HG03521 (cell line): ENCODE data around the gene C1RL.

ENCODE experiments used
- ATAC-seq: cut with Tn5 transposase; IDR thresholded peaks from one replicate; pipeline ENCODE4 v1.9.1; 2021; ENCODE audit warnings: mild to moderate bottlenecking, moderate library complexity; ENCODE audit not compliant: unreplicated experiment

C1RL gene

DNA sequence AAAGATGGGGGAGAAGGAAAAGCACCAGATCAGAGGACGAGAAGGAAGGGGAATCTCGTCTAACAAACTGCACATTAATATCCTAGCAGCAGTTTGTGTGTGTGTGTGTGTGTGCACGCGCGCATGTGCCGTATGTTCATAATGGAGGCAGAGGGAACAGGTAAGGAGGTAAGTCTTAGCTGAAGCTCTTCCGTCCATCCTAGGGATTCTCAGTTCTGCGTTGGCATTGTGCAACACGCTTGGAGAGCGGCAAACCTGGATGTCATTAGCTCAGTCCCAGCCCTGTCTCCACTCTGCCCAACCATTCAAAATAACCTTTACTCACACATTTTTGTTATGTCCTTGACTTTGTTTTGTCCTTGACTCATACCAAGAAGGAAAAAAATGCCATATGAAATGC lies 15.1 kb downstream of the C1RL start:
- no peak for ATAC-seq

DNA sequence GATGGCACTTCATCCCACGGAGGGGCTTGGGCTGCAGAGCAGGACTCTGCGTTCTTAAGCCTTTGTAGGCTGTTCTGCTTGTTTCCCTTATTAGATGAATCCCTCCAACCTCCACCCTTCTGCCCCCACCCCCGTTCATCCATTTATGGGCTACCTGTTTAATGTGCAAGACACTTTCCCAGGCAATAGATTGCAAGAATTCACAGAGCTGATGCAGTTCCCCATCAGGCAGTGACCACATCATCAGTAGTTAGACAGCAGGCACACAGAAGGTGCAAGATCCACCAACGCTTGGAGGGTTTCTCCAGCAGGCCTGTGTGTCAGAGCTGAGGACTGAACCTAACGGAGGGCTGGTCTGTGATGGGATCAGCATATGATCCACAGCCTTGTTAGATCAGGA lies 15.5 kb downstream of the C1RL start:
- ATAC-seq, result no peak

DNA sequence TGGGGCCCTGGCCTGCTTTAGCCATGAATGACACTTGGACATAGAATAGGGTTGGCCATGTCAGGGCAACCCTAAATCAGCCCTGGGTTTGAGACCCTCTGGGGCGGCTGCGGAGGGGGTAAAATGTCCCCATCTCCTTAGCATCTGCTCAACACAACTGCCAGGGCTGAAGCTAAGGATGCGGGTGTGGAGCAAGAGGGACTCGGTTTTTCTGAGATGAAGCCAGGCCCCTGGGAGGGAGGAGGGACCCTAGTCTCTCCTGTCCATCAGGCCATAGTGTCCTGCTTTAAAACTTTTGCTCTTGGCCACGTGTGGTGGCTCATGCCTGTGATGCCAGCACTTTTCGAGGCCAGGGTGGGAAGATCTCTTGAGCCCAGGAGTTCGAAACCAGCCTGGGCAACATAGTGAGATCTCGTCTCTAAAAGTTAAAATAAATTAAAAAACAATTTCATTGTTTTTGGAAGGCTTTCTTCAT lies 16.0 kb downstream of the C1RL start:
- ATAC-seq, result no peak

DNA sequence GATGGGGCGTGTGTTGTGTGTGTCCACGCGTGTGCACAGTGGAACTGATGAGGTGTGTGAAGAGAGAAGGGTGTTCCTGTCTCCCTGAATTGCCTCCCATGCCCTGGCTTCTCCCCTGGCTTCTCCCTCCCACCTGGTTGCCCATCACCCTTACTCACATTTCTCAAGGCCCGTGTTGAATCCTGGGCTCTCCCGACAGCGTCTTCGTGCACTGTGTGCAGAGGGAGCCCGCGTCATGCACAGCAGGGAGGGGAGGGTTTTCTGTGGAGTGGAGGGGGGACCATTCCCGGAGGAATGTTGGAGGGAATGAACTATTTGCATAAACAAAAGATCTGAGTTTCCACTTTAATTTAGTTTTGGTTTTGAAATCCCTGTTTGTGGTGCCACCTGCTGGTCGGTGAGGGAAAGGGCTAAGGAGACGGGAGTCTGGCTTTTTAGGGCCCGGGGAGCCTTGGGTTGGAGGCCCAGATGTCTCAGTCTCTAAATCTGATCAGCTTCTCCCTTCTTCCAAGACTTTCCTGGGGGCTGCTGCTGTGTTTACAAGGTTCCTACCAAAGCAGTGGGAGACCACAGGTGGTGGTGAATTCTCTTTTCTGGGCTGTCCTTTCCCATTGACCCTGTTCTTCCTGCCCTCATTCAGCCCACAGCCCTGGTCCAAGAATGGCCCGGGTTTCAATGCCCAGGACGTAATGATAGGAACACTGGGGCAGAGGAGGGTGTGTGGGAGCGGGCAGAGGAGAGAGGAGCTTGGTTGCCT lies 16.6 kb downstream of the C1RL start, which contains the start of gene C1R:
Gene C1R (minus strand): TSS at position 217 of the 757 bp plus-strand sequence. CDS start 57 bp downstream, at position 160.
- no peak for ATAC-seq

DNA sequence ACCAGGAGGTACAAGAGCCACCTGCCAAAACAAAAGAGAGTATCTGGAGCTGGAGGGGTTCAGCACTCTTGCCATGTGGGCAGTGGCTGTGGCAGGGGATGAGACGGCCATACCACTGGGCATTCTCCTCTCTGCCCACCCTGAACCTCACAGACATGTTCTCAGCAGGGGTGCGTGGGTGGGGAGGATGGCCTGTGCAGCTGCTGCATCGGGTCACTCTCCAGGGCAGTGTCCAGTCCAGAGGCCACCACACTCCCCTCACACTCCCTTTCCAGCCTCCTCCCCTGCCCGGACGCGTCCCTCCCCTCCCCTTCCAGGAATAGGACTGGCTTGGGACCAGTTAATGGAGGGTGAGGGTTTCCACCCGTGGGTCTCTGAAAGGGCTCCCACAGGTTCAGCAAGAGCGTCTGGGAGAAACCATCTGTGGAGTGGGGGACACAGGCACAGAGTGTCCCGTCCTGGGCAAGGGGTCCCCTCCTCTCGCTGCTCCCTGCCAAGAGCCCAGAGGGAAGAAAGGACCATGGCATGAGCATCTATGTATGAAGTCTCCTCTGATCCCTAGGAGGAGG lies 17.3 kb downstream of the C1RL start:
- ATAC-seq, result no peak

DNA sequence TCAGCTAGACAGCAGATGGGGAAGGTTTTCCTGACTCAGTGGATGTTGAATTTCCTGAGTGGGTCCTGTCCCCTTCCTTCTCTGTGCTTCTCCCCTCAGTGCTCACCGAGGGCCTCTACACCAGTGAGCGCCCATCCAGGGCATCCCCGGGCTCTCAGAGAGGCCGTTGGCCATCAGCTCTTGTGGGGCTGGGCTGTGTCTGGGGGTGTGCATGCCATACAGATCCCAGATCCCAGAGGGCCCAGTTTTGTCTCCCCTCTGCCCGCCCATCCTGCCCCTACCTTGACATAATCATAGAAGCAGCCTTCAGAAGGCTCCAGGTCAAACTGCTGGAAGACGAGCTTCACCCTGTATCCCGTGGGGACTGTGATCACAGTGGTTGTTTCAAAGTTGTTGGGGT lies 17.8 kb downstream of the C1RL start:
- no peak for ATAC-seq

DNA sequence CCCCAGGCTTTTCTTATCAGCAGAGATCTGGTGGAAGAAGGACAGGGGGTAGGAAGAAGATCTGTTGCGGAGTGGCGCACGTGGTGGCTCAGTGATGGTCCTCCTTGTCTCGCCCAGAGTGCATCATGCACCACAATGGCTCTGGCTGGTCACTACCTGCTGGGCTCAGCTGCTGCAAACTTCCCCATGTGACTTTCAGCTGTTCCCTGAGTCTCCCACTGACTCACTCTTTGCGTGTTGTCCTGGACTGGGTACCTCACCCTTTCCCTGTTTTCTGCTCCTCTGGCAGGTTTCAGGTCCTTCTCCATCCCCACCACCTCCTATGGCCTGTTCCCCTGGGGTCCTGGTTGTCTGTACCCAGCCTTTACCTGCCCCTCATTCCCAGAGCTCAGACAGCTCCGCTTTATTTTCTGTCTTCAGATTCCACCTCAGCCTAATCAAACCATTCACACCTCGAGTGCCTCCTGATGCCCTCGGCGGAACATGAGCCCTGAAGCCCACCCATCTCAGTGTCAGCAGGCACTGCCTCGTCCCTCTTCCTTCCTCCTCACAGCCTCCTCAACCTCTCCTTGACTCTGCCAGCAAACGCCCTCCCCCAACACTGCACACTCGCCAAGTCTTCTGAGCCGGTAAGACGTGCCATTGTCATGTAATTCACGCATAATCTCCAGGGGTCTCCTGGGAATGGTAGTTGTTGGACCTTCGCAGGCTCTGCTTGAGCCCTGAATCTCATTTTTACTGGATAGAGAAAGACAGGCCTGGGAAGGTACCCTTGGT lies 18.6 kb downstream of the C1RL start:
- no peak for ATAC-seq

DNA sequence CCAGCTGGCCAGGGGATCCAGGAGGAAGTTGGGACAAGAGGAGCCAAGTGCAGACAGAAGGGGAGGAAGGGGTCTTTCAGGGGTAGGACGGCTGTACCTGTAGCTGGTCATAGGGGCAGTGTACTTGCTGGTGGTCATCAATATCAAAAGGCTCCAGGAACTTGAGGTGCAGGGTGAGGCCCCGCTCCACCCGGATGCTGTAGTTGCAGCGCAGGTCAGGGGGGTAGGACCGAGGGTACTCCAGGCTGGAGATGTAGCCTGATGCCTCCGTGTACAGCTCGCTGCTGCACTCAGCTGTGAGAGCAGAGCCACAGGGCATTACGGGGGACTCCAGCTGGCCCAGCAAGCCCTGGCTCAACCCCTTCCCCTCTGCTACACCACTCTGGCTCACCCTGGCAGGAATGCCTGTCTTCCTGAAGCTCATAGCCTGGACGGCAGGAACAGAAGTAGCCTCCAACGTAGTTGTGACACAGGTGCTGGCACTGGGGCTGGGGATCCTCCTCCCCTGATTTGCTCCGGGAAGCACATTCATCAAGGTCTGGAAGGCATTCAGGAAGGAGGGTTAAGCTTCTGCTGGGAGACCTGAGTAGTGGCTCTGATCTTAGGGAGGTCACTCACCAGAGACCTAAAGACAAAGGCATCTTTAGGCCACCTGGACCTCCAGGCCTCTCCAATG lies 19.7 kb downstream of the C1RL start:
- ATAC-seq, result no peak

DNA sequence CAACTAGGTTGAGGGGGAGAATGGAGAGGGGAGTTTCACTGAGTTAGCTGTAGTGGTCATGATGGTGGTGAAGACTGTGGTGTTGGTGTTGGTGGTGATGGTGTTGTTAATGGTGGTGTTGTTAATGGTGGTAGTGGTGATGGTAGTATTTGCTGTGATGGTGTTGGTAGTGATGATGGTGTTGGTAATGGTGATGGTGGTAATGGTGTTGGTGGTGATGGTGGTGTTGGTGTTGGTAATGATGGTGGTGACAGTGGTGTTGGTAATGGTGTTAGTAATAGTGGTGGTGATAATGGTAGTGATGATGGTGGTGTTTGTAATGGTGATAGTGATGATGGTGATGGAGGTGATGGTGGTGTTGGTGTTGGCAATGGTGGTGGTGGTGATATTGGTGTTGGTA lies 25.9 kb downstream of the C1RL start:
- ATAC-seq, result no peak

DNA sequence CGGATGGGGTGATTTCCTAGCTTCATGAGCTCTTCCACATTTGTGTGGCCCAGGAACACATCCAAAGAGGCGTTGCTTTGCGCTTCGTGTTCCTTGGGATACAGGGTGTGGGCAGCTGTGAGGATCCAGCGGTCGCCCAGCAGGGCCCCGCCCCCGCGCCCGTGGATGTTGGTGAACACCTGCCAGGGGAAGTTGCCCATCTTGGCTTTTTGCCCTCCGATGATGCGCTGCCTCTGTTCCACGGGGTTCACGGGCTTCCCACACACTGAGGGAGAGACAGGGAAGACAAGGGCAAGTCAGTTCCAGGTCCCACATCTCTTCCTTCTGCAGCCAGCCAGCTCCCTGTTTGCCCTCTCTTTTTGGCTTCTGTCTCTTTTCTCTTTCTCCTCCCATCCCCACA lies 28.0 kb downstream of the C1RL start:
- no peak for ATAC-seq

DNA sequence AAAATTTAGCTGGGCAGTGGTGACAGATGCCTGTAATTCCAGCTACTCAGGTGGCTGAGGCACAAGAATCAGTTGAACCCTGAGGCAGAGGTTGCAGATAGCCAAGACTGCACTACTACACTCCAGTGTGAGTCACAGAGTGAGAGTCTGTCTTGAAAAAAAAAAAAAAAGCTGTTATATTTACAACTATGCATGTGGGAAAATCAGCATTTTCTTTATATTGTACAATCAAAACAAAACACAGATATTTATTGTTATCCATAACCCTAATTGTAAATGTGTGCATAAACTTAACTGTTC lies 29.2 kb downstream of the C1RL start:
- no peak for ATAC-seq

DNA sequence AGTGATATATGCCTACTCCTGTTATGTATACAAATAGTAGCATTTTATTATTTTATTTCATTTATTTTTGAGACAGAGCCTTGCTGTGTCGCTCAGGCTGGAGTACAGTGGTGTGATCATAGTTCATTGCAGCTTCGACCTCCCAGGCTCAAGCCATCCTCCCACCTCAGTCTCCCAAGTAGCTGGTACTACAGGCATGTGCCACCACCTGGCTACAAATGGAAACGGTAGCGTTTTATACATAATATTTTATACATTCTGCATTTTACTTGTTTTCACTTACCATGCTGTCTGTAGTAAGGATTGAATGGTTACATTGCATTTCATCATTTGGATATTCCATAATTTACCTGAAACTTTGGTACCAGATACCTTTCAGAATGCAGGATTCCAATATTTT lies 30.9 kb downstream of the C1RL start:
- ATAC-seq, result no peak

DNA sequence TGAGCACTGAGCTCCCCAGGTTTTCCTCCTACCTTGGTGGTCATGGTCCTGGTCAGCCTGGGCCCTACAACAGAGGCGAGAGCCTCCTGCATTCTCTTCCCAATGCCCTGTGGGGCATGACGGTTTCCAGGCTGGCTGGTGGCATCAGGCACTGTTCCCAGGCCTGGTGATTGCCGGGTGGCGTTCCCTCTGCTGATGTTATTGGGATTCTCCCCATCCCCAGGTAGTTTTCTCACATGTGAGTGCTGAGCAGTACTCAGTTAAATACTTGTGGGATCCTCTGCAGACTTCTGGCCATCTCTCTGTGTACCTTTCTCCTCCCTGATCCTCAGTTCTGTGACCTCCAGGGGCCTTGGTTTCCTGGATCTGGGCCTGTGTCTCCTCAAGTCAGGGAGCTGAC lies 32.5 kb downstream of the C1RL start:
- no peak for ATAC-seq

DNA sequence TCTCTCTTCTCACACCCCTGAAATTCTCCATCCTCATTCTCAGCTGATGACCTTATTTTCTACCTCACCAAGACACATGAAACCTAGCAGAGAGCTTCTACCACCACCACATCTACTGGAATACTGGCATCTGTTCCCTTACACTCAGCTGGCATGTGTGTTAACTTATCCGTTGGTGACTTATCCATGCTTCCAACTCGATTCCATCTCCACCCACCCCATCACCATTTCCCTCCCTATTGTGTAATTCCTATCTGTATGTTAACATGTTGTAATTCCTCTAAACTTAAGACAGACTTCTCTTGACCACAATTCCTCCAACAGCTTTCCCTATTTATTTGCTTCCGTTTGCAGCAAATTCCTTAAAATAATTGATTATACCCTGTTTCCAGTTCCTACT lies 33.1 kb downstream of the C1RL start:
- ATAC-seq, result no peak

DNA sequence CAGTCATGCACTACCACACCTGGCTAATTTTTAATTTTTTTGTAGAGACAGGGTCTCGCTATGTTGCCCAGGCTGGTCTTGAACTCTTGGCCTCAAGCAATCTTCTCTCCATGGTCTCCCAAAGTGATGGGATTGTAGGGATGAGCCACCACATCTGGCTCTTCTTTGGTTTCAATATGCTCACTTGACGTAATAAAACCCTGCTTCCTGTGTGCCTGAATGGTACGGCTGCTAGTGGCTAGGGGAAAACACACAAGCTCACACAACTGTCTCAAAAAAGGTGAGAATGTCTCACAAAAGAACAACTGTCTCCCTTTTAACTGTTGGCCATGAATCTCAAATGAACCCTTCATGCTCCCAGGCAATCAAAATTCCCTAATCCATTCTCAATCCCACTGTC lies 33.5 kb downstream of the C1RL start:
- ATAC-seq, result no peak

DNA sequence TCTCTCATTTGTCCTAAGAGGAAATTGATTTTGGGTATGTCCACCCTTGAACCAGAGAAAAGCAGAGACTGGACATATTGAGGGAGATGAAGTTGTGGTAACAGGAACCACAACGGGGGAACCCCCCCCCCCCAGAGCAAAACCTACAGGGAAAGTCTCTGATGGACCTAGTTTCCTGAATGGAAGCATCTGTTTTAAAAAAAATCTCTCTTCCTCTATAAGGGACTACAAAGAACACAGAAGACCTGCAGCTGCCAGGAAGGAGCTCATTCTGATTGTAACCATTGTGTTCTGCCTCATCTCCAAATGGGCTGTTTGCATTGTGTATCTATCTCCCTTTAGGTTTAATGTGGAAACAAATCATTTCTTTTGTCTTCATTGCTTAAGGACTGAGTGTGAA lies 35.1 kb downstream of the C1RL start:
- no peak for ATAC-seq

DNA sequence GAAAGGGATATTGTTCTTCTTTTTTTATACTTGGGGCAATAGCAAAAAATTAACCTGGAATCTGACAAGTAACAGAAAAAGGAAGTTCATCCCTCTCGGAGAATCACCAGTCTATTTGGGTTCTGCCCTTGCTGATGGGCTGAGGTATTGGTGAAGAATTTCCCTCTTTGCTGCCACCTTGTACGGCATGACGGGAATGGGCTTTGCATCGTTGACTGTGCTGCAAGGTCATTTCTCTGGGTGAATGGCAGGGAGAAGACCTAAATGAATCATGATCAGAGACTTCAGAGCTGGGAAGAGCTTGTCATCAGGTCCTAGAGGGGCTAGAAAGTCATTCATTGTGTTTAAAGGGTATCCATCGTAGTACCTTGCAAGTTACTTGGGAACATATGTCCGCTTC lies 36.5 kb downstream of the C1RL start:
- ATAC-seq, result no peak

DNA sequence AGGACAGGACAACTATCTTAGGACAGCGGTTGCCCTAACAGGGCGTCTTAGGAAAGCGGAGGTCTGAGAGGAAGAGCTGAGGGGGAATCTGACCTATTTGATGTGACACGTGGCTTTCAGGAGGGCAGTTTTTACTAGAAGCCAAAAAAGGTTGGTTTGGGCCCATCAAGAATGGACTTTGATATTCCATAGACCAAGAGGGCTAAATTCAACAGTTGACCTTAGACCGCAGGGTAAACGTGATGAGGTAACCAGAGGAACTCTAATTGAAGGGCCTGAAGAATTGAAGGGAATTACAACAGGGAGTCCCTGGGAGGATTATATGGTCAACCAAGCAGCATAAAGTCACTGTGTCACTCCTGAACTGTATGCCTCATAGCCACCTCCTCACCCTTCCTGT lies 37.0 kb downstream of the C1RL start:
- ATAC-seq, result no peak

DNA sequence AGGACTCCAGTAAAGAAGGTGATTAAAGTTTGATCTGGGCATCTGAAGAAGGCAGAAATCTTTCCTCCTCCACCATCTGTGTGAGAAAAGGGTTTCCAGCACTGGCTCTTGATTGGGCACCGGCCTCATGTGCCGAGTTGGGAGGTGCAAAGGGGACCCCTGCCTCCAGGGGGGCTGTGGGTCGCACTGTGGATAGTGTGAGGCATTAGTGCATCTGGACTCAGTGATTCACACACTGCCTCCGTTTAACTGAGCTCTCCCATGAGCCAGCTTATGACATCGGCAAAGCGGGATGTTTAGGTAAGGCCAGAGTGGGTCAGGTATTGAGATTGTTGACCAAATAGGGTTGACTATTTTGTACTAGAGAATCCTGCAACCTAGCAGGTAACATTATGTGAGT lies 39.6 kb downstream of the C1RL start:
- ATAC-seq, result no peak

DNA sequence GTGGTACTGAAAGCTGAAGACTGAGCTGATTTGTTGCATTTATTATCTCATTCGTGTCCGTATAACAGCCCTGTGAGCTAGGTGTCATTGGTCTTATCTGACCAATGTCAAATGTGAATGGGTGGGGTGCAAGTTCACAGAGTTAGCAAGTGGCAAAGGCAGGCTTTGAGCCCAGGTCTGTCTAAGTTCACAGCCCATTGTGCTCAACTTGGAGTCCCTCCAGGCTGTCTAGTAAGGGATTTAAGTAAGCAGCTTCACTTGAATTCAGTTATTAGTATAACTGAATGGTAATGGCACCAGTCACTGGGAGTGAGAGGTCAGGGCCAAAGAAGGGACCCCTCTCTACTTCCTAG lies 40.0 kb downstream of the C1RL start:
- ATAC-seq, result no peak

DNA sequence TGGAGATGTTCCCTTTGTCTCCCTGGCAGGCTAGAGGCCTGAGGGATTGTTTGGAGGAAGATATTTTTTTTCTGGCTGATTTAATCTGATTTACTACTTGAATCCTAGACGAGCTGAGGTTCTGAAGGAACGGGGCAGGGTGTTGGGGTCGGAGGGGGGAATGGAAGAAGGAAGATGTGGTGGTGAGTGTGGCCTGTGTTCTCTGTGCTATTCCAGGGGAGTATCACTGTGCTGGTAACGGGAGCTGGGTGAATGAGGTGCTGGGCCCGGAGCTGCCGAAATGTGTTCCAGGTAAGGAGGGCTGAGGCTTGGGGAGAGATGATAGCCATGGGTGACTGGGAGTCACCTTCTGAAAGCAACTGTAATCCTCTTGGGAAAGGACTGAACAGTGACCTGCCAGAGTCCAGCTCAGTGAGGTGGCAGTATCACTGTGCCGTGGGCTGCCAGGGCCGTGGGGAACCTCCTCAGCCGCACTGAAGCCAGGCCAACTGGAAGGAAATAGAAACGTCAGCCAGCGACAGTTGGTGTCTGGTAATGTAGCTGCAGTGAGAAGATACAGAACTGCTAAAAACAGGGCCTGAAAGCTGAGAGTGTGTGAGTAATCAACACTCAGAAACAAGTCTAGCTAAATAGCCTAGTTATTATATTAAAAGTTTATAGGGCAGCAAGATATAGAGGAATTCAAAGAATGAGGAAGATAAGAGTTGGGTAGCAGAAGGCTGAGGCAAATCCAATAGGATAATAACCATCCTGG lies 40.6 kb downstream of the C1RL start:
- ATAC-seq, result no peak
